Endothelial cell of umbilical vein (primary cell): ENCODE data around the gene FSTL4. TPM values are rescaled to one million over a fixed set of nuclear protein-coding genes. Genes with fewer than 3 reads are reported as not detected.

Experiments
- BruUV-seq: library from RNA; stranded (reverse); fragments of 400-500 nt; replicated peaks from 2 replicates; lab custom pipeline; 2021; lab: Mats Ljungman, UMichigan
- CTCF ChIA-PET: fragments of 300-600, 350-600 bp; sonication (Branson Sonifier 250); formaldehyde crosslinking; loops from one replicate; lab custom pipeline; 2021; ENCODE audit warnings: antibody characterized with exemption, inconsistent platforms; lab: Charles Lee
- POLR2A ChIA-PET: fragments of 300-600, 350-600 bp; sonication (Branson Sonifier 250); formaldehyde crosslinking; loops from one replicate; lab custom pipeline; 2021; ENCODE audit warnings: antibody characterized with exemption, inconsistent platforms; lab: Charles Lee
- DNase-seq: peaks from one replicate; pipeline ENCODE4 v3.0.0-alpha.2; 2011; ENCODE audit warnings: low read depth, low spot score
- FAIRE-seq: peaks from 2 replicates; lab custom pipeline; 2011; peaks lifted over from hg19 to GRCh38; lab: Jason Lieb, UNC
- H2AFZ ChIP-seq: 2 replicates; pipeline ENCODE4 v1.6.0; 2012; ENCODE audit warnings: low read depth, low read length, control low read depth, inconsistent platforms
- H3K27ac ChIP-seq: 2 replicates; pipeline ENCODE4 v1.5.1; 2011; ENCODE audit warnings: low read depth, mild to moderate bottlenecking, control low read depth, low read length, moderate library complexity; ENCODE audit not compliant: insufficient read depth
- H3K27me3 ChIP-seq, 2 experiments: 2 replicates each; pipeline versions ENCODE4 v1.6.0 to v1.6.1; 2011; ENCODE audit warnings: low read length in 2 of 2, mixed read lengths in 1 of 2; ENCODE audit not compliant: control insufficient read depth in 2 of 2, insufficient read depth in 2 of 2
- H3K36me3 ChIP-seq, 2 experiments: 2 replicates in 1 of 2; 3 replicates in 1 of 2; pipeline ENCODE4 v1.5.1; 2011; ENCODE audit warnings: low read length in 2 of 2, mild to moderate bottlenecking in 1 of 2, moderate library complexity in 1 of 2; ENCODE audit not compliant: control insufficient read depth in 2 of 2, insufficient read depth in 2 of 2; ENCODE audit errors: extremely low read depth in 1 of 2
- H3K4me1 ChIP-seq: 3 replicates; pipeline ENCODE4 v1.5.1; 2011; ENCODE audit warnings: mild to moderate bottlenecking, low read length; ENCODE audit not compliant: control insufficient read depth, insufficient read depth; ENCODE audit errors: extremely low read depth
- H3K4me2 ChIP-seq: 2 replicates; pipeline ENCODE4 v1.6.1; 2011; ENCODE audit warnings: low read length, control low read depth, mixed read lengths; ENCODE audit not compliant: insufficient read depth
- H3K4me3 ChIP-seq, 3 experiments: fragments of 200-600 bp in 1 of 3; sonication (generic), shearing (Covaris generic) in 1 of 3; replicated peaks in 1 of 3; 2 replicates each; pipeline ENCODE4 v1.5.1; 2011 to 2016; ENCODE audit warnings: control low read depth in 3 of 3, low read length in 3 of 3, mild to moderate bottlenecking in 2 of 3, inconsistent platforms in 1 of 3, low read depth in 1 of 3, moderate library complexity in 1 of 3; ENCODE audit not compliant: insufficient read depth in 1 of 3
- H3K79me2 ChIP-seq: 2 replicates; pipeline ENCODE4 v1.6.0; 2012; ENCODE audit warnings: low read length, inconsistent platforms; ENCODE audit not compliant: control insufficient read depth, insufficient read depth
- H3K9ac ChIP-seq: replicated peaks from 2 replicates; pipeline ENCODE3; 2011; ENCODE audit warnings: low read length, control low read depth; ENCODE audit not compliant: insufficient read depth; ENCODE audit errors: extremely low read depth
- H3K9me1 ChIP-seq: replicated peaks from 3 replicates; pipeline ENCODE4 v1.6.0; 2011; ENCODE audit warnings: mild to moderate bottlenecking, low read length; ENCODE audit not compliant: control insufficient read depth, insufficient read depth; ENCODE audit errors: extremely low read depth
- H3K9me3 ChIP-seq: replicated peaks from 2 replicates; pipeline ENCODE4 v1.5.1; 2012; ENCODE audit warnings: low read length, inconsistent platforms; ENCODE audit not compliant: control insufficient read depth, insufficient read depth
- H4K20me1 ChIP-seq: replicated peaks from 2 replicates; pipeline ENCODE3; 2011; ENCODE audit warnings: mild to moderate bottlenecking, low read length; ENCODE audit not compliant: control insufficient read depth, insufficient read depth; ENCODE audit errors: extremely low read depth
- CTCF ChIP-seq, 2 donors: IDR thresholded peaks; 1 replicate in 1 of 2; 2 replicates in 1 of 2; pipeline ENCODE4 v1.5.1; 2011; ENCODE audit warnings: low read length in 2 of 2, mild to moderate bottlenecking in 2 of 2, moderate library complexity in 2 of 2, control low read depth in 1 of 2, inconsistent platforms in 1 of 2, low read depth in 1 of 2; ENCODE audit not compliant: insufficient read depth in 1 of 2; ENCODE audit errors: extremely low read depth in 1 of 2
- EZH2 ChIP-seq: IDR thresholded peaks from 2 replicates; pipeline ENCODE4 v1.6.1; 2012; ENCODE audit warnings: borderline replicate concordance, low read depth, mild to moderate bottlenecking, moderate library complexity, low read length, inconsistent platforms; ENCODE audit not compliant: severe bottlenecking
- FOS ChIP-seq: IDR thresholded peaks from 2 replicates; pipeline ENCODE4 v1.6.1; 2011; ENCODE audit warnings: mild to moderate bottlenecking, low read length, moderate library complexity, borderline replicate concordance; ENCODE audit not compliant: insufficient read depth
- GATA2 ChIP-seq: IDR thresholded peaks from 2 replicates; pipeline ENCODE4 v1.7.0; 2011; ENCODE audit warnings: low read depth, mild to moderate bottlenecking, moderate library complexity, mixed read lengths, low read length; ENCODE audit not compliant: insufficient read length, insufficient read depth
- JUN ChIP-seq: IDR thresholded peaks from 2 replicates; pipeline ENCODE4 v1.6.1; 2011; ENCODE audit warnings: borderline replicate concordance, low read depth; ENCODE audit not compliant: insufficient read length, insufficient read depth
- MAX ChIP-seq: IDR thresholded peaks from 2 replicates; pipeline ENCODE4 v1.6.1; 2011; ENCODE audit not compliant: insufficient read depth, insufficient read length
- MYC ChIP-seq: IDR thresholded peaks from one replicate; pipeline ENCODE4 v1.6.1; 2011; ENCODE audit warnings: mild to moderate bottlenecking, low read depth, low read length
- POLR2A ChIP-seq: IDR thresholded peaks from 2 replicates; pipeline ENCODE4 v1.6.1; 2012; ENCODE audit warnings: low read depth, mild to moderate bottlenecking, control low read depth, low read length
- POLR2AphosphoS5 ChIP-seq: IDR thresholded peaks from 2 replicates; pipeline ENCODE4 v1.6.1; 2012; ENCODE audit warnings: low read depth, mild to moderate bottlenecking, control low read depth, low read length, moderate library complexity; ENCODE audit not compliant: insufficient read depth
- dilution Hi-C: fragments of 300-500 bp; cut with MboI; formaldehyde crosslinking; loops from one replicate; pipeline ENCODE4 v1.15.0; 2019; ENCODE audit warnings: low sequenced_read_pairs; ENCODE audit not compliant: extremely low pct_ligation_motif_present
- intact Hi-C: fragments of 100-400 bp; cut with micrococcal nuclease; formaldehyde crosslinking; loops from one replicate; pipeline ENCODE4 v1.10.0; 2022
- polyA plus RNA-seq, 4 experiments: library from polyadenylated mRNA; depleted of rRNA in 3 of 4; stranded (reverse) in 3 of 4; unstranded in 1 of 4; fragments of >200 nt; gene quantifications; 2 replicates each; pipeline versions ENCODE4 v1.2.1 to v1.2.3, GENCODE V29; 2011 to 2012; ENCODE audit warnings: missing spikeins in 1 of 4
- total RNA-seq: library from RNA; stranded (reverse); gene quantifications from 2 replicates; pipeline ENCODE4 v1.2.3, GENCODE V29; 2021

Gene FSTL4
- total and polyA plus RNA-seq, 2 donors (not counting 3 experiments of a cell fraction or from before 2014, with no cell fraction given), result 0.18 TPM; not detected in 1

- BruUV-seq, result no TSS peak
- H3K36me3 ChIP-seq, result no peaks in the 10 kb centered on the region
- FAIRE-seq, result no peak
- POLR2A ChIA-PET, result no interaction called here
- H4K20me1 ChIP-seq, result no peaks in the 10 kb centered on the region
- intact Hi-C loops, result no loop called here
- no peaks in the 10 kb centered on the region for H3K9me3 ChIP-seq
- no peak for DNase-seq
- H2AFZ ChIP-seq, result no peak overlapping the region
- no peaks in the 10 kb centered on the region for H3K9me1 ChIP-seq
- no peak overlapping the region for H3K4me2 ChIP-seq
- no peak overlapping the region for H3K9ac ChIP-seq
- no peaks in the 10 kb centered on the region for H3K27me3 ChIP-seq
- dilution Hi-C loops, result no loop called here
- H3K4me3 ChIP-seq, result no peak overlapping the region
- no peak overlapping the region for H3K27ac ChIP-seq
- H3K79me2 ChIP-seq, result no peaks in the 10 kb centered on the region
- H3K4me1 ChIP-seq, result peaks cover 10% of the 10 kb centered on the region
- TF ChIP-seq MAX (no peak), POLR2AphosphoS5 (no peak), CTCF (IDR thresholded peaks at IDR 0.05; ENCODE audit: extremely low read depth in 1 of 2, insufficient read depth in 1 of 2, low read depth in 1 of 2, low read length in 2 of 2) (no peak), EZH2 (no peak), MYC (no peak), FOS (no peak), GATA2 (no peak), JUN (no peak), POLR2A (no peak)
- CTCF ChIA-PET, result interaction anchor here (1.0 to 3.8 kb wide), 4 partner anchors 13 to 24 kb away, joined by 3 to 10 read pairs (median 7); no protein-coding TSS in a partner anchor
Observed at GRCh38 chr5:133222521-133222920, 389.8 kb downstream of the FSTL4 start.
